G401 (cell line): ENCODE measurements around the gene FADS2. TPM values are rescaled to one million over a fixed set of nuclear protein-coding genes. Genes with fewer than 3 reads are reported as not detected.
A peak's percentile ranks its signal among the peaks of the same experiment; 100 is the strongest.

Source experiments
- DNase-seq: peaks from one replicate; pipeline ENCODE4 v3.0.0-alpha.2; 2015; ENCODE audit warnings: low spot score
- in situ Hi-C: cut with HindIII; loops from 2 replicates; pipeline ENCODE4 v1.10.0; 2016; ENCODE audit warnings: low sequenced_read_pairs, mixed read lengths
- total RNA-seq: library from RNA; depleted of rRNA; stranded (reverse); fragments of >200 nt; shearing (Covaris generic); gene quantifications from 2 replicates; pipeline ENCODE4 v1.2.3, GENCODE V29; 2014

Gene FADS2
- total RNA-seq, 1 experiment from 2014 or later: 244 TPM

DNA sequence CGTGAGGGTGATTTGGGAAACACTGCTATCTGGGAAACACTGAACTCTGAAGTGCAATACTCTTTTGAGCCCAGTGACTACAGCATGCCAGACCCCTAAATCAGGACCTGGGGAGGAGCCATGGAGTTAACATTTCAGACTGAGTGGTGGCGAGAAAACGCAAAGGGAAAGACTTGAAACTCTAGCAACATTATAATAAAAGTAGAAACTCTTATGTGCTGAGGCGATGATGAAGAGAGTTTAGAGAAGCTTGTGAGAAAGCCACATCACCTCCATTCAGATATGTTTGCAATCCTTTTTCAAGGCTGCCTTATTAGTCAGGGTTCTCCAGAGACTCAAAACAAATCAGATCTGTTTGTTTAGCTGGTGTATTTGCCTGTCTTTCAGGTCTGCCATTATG is 33.5 kb upstream of the FADS2 start:
- DNase-seq: no peak
- in situ Hi-C loops: no loop called here

DNA sequence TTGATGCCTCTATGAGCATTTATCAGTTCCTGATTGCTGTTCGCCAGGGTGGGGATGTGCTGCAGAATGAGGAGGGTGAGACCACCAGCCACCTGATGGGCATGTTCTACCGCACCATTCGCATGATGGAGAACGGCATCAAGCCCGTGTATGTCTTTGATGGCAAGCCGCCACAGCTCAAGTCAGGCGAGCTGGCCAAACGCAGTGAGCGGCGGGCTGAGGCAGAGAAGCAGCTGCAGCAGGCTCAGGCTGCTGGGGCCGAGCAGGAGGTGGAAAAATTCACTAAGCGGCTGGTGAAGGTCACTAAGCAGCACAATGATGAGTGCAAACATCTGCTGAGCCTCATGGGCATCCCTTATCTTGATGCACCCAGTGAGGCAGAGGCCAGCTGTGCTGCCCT is 32.6 kb upstream of the FADS2 start:
- in situ Hi-C loops: no loop called here
- DNase-seq: no peak

DNA sequence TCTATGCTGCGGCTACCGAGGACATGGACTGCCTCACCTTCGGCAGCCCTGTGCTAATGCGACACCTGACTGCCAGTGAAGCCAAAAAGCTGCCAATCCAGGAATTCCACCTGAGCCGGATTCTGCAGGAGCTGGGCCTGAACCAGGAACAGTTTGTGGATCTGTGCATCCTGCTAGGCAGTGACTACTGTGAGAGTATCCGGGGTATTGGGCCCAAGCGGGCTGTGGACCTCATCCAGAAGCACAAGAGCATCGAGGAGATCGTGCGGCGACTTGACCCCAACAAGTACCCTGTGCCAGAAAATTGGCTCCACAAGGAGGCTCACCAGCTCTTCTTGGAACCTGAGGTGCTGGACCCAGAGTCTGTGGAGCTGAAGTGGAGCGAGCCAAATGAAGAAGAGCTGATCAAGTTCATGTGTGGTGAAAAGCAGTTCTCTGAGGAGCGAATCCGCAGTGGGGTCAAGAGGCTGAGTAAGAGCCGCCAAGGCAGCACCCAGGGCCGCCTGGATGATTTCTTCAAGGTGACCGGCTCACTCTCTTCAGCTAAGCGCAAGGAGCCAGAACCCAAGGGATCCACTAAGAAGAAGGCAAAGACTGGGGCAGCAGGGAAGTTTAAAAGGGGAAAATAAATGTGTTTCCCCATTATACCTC is 32.1 kb upstream of the FADS2 start:
- in situ Hi-C loops: no loop called here
- no peak for DNase-seq

DNA sequence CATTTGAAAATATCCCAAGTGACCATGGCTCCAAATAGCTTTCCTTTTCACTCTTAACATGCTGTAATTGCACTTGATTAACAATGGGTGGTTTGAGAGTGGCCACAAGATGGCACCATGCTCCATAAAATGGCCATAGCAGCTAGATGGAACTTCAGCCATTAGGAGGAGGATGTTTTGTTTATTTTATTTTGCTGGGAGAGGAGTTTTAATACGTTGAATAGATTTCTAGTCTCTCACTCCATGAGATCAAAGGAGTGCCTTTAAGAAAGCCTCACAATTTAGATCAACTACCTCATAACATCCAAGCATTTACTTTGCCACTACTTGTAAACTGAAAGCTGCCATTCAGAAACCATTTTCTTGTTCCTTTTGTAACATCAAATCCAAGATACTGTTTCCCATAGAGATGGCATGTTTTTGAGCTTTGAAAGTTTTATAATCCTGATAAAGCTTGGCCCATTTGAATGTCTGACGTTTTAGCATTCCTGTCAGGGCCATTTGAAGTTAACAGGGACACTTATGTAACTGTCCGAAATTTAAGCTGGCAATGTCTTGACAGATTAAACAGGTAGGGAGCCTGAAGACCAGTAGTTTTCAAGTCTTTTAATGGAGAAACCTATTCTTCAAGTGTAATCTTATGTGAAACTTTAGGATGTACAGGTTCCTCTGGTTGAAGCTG is 30.7 kb upstream of the FADS2 start:
- in situ Hi-C loops: no loop called here
- peak; percentile 91 for DNase-seq

DNA sequence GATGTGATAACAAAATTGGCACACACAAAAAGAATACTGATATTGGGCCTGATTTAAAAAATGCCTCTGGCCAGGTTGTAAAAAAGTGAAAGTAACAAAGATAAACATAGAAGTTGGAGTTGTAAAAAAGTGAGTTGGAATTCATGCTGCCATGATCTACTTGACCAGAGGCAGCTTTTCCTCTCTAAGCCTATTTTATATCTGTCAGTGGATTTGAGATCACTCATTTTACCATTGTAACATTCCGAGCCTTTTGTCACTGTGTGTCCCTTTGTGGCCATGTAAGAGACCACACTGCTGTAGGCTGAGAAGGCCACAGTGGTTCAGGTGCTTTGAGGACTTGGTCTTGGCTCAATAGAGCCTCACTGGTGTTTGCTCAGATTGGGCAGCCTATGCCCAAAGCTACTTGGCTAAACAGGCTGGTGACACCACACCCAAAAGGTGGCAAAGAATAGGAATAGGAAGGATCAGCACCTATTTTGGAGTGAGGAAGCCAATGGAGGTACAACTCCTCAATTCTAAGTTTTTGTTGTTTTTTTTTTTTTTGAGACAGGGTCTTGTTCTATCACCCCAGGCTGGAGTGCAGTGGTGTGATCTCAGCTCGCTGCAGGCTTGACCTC is 28.3 kb upstream of the FADS2 start:
- in situ Hi-C loops: no loop called here
- DNase-seq: no peak

DNA sequence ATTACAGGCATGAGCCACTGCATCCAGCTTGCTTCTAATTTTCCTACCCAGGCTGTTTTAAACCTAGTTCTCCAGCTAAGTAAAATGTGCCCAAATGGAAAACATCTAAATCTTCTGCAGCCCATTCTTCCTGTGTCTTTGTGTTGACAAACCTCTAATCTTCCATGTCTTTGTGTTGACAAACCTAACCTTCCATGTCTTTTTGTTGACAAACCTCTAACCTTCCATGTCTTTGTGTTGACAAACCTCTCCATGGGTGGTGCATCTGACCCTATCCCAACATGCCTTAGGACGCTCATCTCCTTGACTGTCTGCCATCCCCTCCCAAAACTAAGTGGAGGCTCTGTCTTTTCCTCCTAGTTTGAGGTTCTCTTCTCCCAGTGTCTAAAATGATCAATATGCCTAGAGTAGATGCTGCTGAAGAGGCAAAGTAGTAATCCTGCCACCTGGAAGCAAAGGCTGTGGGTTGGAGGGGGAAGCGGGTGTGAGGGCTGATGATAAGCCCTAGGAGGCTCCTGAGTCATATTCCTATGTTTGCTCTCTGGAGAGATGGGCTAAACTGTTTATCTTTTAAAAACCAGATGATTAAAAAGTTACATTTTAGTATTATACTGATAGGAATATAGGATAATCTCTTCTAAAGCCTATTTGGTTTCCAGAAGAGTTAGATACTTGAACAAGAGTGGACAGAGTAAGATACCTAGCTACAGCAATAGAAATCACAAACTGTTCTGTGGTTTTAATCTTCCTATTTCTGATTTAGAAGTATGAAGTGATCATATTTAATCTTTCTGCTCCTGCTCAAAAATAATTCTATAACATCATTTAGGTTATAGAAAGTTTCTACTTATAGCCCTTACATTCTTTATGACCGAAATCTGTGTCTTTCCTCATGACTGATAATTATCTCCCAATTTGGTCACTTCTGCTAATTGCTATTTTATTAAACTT is 27.5 kb upstream of the FADS2 start:
- in situ Hi-C loops: no loop called here
- DNase-seq: no peak

DNA sequence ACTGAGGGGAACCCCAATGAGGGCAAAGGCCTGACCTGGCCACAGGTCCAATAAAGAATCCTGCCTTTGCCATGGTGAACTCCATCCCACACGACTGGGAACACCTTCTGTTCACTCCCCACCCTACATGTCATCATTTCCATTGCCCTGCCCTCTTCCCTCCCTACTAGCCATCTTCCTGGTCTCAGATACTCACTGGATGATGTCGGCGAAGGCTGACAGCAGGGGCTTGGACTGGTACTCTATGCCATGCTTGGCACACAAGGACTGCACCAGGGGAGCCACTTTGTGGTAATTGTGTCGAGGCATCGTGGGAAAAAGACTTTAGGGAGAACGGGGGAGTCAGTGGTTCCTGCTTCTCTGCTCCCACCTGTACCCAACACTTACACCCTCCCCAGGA is 25.5 kb upstream of the FADS2 start:
- in situ Hi-C loops: no loop called here
- no peak for DNase-seq

DNA sequence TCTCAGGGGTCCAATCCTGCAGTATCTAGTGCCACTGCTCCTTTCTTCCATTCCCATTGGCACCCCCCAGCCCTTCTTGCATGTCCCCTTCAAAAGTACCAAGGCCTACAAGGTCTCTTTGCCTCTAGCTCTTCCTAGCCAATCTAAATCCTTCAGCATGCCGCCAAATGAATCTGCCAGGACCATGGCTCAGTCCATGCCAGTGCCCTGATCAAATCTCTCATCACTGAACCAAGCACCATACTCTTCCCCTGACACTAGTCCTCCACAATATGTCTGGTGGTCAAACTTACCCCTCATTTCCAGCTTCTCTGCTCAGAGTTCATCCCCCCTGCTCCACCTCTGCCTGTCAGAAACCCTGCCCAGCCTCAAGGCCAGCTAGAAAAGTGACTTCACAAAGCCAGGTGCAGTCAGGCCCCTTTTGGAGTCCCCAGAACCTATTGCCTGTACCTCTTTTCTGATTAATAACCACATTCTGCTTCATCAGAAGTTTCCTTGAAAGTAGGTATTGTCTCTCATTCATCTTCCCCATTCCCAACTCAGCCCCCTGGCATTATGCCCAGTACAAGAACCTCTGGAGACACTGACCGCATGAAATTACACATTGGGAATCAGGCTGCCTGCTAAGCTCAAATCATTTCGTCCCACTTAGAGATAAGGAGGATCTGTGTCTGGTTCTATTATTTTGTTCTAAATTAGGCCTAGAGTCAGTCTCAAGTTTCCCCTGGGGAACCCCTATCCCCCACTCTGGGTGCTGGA is 24.0 kb upstream of the FADS2 start:
- no peak for DNase-seq
- in situ Hi-C loops: no loop called here

DNA sequence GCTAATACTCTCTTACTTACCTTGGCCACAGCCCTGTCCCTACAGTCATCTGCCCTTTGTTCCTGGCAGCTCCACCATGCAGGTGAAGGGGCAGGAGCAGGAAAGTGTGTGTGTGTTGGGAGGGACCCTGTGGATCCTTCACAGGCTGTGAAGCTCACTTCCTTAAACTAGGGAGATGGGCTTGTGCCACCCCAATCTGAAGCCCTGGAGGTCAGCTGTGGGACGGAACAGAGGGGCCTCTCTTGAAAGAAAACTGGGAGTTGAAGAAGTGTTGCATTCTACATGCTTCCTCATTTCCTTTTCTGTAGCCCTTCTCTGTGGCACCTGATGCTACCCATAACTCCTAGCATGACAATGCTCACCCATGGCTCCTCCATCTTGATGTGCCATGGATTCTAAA is 23.0 kb upstream of the FADS2 start:
- DNase-seq: no peak
- in situ Hi-C loops: no loop called here

DNA sequence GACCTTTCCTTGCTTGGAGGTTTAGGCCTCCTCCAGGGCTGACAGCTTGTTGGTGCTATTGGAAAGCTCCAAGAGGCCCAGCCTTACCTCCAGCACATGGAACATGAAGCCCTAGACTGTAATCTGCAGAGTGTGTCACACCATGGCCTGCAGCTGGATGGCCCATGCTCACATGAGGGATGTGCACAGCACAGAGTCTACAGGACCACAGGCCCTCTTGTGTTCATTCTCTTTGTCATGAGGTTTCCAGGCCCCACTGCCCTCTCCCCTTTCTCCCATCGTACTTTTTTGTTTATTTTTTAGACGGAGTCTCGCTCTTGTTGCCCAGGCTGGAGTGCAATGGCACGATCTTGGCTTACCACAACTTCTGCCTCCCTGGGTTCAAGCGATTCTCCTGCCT is 21.3 kb upstream of the FADS2 start:
- in situ Hi-C loops: no loop called here
- no peak for DNase-seq

DNA sequence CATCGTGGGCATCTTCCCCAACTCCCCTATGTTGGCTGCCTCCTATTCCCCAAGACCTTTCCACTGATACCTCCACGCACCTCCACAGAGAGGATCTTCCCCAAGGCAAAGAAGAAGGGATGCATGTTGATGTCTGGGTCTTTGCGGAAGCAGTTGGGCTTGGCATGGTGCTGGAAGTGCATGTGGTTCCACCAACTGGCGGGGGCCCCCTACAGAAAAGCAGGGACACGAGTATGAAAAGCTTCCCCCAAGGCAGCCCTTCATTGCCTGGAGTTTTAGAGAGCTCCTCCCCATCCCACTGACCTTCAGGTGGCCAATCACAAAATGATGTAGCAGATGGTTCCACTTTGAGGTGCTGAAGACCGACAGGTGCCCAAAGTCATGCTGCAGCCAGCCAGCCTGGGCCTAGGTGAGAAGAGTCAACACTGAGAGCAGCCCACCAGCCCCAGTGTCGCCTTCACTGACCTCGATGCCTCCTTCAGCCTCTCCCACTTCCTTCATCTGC is 17.4 kb upstream of the FADS2 start:
- in situ Hi-C loops: no loop called here
- DNase-seq: peak; percentile 56

DNA sequence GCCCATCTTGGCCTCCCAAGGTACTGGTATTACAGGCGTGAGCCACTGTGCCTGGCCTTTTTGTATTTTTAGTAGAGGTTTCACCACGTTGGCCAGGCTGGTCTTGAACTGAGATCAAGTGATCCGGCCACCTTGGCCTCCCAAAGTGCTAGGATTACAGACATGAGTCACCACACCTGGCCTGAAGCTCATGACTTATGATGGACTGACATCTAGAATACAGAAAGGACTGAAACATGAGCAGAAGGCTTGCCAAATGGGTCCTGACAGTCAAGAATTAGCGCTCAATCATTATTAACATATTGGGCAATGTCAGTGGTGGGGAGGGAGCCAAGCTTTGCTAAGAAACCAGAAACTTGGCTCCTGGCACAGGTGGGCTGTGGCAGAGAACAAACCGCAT is 16.3 kb upstream of the FADS2 start:
- DNase-seq: no peak
- in situ Hi-C loops: no loop called here

DNA sequence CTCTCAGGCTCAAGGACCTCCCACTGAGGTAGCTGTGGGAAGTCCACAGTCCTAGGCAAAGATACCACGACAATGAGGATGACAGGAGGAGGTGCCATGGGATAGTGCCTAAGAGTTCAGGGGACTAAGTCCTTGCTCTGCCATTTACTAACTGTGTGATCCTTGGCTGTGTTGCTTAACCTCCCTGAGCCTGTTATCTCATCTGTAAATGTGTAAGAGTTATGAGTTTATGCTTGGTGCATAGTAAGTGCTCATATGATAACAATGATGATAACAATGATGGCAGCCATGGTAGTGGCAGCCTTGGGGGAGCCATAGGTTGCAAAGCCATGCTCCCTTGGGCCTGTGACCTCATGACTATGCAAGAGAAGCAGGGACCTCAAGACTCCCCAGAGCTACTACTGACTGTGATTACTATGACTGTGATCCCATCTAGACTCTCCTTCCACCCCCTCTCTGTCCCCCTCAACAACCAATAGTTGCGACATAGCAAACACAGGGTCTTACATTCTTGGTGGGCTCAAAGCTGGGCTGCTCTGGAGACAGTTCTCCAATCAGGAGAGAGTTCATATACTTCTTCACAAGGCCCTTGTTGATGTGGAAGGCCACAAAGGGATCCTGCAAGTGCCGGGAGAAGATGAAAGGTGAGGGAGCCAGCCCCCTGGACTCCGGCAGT is 15.2 kb upstream of the FADS2 start:
- DNase-seq: no peak
- in situ Hi-C loops: no loop called here

DNA sequence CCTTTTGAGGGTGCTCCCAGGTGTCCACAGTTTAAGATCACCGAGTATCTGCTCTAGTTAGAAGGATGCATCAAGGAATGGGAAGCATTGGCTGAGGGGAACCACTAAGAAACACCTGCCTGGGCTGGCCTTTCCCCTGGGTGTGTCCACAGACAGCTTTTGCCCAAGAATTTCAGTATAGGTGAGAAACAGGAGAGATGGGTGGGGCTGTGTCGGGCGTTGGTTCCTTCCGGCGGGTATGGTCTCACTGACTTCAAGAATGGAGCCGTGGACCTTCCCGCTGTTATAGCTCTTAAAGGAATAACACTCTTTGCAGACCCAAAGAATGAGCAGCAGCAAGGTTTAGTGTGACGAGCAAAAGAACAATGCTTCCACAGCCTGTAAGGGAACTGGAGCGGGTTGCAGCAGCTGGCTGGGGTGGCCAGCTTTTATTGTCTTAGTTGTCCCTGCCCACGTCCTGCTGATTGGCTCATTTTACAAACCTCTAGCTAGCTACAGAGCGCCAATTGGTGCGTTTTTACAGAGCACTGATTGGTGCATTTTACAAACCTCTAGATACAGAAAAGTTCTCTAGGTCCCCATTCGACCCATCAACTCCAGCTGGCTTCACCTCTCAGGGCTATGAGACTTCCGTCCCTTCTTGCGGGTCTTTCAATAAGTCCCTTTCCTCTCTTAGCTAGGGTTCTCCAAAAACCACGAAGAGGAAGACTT is 13.7 kb upstream of the FADS2 start:
- DNase-seq: peak; percentile 57
- in situ Hi-C loops: no loop called here

DNA sequence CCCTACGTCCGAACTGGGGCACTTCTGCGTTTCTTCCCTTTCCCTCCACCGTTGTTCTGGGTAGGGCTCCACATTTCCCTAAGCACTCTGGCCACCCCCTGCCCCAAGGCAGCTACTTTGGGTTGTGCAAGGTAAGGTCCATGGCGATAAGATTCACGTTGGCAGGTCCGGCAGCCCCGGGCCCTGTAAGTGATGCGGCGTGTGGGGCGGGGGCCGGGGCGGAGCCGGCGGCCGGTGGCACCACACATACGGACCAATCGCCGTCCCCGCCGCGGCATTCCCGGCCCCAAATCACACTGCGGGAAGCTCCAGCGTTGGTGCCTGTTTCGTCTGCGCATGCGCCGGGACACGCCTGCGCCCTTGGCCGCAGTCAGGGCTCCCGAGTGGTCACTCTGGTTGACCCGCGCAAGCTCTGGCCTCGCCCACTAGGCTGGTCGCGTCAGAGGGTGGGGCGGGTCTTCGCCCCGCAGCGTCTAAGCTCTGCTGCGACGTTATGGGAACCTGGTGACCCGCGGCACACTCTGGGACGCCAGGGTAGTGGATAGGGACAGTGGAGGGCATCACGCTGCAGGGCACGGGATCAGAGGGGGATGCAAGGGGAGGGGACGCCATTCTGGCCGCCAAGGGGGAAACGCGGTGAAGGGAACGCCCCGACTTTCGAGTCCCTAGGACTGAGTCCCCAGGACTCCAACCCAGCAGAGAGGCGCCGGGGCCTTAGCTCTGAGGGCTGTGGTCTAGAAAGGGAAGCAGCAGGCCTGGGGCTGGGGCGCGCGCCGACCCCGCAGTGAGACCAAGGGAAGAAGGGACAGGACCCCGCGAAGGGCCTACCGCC is 12.9 kb upstream of the FADS2 start:
- peak; percentile 98 for DNase-seq
- in situ Hi-C loops: no loop called here

DNA sequence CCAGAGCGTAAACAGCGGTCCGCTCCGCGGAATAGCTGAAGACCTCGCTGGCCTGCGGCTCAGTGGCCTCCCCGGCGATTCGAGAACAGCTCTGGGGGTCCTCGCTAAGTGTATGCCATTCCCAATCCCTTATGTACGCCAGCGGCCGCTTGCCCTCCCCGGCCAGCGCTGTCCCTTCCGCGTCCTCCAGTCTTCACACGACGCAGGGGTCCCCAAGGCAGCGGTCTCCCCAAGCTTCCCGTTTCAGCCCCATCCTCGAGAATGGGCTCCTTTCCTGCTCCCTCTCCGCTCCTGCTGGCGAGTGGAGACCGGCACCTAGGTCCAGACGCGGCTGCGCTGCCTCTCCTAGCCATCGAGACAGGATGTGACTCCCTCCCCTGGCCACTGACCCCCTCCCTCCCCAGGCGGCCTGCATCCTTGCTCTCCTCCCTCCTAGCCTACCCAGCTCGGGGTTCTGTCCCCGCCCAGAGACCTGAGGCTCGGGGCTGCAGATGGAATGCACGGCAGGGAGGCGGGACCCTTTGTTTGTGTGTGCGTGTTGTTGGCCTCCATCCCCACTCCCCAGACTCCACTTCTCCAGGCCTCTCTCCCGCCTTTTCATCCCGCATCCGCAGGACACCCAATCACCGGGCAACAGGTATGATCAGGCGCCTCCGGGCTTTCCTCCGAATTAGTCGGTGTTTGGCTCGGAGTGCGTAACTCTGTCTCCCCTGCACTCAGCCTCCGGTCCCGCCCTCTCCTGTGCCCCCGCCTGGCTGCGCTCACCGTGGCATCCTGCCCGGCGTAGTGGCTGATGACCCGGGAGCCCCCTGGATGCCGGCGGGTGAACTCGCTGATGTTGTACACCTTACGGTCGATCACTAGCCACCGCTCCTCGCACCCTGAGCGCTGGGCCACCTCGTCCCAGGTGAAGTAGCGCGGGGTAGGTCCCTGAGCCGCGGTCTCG is 12.0 kb upstream of the FADS2 start:
- in situ Hi-C loops: no loop called here
- peak; percentile 79 for DNase-seq
